Stimulated activated CD4-positive, alpha-beta T cell treated with anti-CD3 and anti-CD28 coated beads, TNF-alpha, amount 100 ng/mL, for 1 hour (primary cell): ENCODE data around the gene HIC1.

Source experiments
- DNase-seq, 3 donors: peaks; one replicate each; pipeline ENCODE4 v3.0.0-alpha.2; 2020; ENCODE audit warnings: low read depth in 3 of 3, low spot score in 1 of 3

The HIC1 gene

DNA sequence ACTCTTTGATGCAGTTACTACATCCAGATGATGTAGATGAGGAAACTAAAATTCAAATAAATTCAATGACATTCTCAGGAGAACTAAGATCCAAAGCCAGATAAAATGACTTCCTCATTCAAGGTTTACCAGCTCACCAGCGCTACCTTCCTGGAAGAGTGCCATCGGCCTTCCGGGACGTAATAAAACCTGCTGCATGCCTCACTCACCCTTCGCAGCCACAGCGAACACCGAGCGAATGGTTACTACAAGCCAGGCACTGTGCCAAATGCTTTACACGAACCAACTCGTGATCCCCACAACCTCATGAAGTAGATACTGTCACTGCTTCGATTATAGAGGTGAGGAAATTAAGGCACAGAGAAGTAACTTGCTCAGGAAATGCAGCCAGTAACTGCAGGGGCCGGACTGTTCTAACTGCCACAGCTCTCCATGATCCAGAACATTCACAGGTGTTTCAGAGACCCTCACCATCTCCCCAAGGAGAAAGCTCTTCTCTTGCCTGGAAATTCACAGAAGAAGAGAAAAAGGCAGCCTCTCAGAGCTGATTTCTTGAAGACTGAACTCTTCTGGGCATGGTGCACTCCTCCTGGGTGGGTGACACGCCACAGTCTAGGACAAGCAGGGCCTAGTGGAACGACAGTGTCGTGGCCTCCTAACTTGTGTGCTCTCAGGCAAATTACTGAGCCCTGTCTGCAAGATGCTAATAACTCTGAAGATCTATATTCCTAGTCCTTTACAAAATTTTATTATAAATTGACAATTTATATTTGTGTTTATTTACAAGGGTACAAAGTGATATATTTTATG lies 46.8 kb downstream of the HIC1 start:
- DNase-seq: no peak

DNA sequence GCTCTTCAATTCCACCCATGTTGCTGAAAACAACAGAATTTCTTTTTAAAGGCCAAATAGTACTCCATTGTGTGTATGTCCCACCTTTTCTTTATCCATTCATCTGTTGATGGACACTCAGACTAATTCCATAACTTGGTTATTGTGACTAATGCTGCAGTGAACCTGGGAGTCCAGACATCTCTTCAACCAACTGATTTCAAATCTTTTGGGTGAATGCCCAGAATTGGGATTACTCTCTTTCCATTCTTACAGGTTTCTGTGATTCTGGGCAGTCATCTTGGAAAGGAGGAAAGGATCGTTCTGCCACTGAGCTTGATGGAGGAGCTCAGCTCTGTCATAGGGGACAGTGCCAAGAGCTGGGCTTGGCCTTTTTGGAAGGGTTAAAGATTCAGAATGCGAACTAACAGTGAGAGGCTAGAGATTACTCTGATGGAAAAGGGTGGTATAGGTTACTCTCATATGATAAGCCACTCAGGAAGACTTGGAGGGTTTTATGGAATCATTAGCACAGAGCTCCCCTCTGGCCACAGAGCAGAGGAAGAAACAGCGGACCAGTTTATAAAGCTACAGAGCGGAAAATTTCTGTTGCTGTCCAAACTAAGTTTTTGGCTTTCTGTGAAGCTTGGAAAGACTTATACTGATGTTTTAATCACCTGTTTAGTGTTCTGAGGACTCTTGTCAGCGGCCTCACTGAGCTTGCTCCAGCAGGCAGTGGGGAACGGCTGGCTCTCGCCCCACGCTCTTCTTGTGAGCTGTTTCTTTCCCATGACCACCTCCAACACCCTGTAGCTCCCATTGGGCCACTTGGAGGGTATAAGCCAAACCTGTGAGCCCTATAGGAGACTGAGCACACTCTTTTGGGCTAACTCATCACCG lies 48.3 kb downstream of the HIC1 start:
- DNase-seq: no peak

DNA sequence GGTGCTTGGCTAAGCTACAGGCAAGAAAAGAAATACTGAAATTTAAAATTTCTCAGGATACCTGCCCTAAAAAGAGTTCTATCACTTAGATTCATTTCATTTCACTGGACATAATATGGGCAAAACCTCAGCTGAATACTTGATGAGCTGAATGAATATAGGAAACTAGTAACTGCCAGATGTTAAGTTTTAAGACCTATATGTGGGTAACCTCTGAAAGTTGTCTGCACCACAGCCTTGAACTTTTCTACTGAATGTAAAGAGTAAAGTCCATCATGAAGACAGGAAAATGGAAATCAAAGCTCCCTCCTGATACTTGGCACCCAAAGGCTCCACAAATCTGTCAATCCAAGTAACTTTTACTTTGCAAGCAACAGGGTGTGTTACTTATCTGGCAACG lies 50.8 kb downstream of the HIC1 start:
- no peak for DNase-seq

DNA sequence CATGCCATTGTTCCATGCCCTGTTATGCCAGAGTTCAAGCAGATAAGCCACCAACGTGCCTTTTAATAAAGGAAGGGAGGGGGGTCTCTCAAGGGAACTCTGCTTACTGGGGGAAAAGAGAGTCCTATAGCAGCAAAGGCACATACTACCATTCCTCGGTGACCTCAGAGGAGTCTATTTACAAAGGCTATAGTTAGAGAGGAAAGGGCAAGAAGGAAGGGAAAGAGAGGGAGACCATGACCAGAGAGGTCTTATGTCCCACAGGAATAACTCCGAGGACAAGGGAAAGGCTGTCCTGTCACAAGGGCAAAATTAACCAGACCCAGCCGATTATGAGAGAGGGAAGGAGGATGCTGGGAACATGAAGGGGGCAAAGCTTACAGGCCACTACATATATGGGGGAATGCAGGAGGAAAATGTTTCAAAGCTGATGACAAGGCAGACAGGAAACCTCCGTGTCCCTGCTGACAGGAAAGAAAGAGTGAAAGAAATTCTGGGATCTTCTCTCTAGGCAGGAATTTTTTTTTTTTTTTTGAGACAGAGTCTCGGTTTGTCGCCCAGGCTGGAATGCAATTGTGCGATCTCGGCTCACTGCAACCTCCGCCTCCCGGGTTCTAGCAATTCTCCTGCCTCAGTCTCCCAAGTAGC lies 51.5 kb downstream of the HIC1 start:
- DNase-seq: no peak

DNA sequence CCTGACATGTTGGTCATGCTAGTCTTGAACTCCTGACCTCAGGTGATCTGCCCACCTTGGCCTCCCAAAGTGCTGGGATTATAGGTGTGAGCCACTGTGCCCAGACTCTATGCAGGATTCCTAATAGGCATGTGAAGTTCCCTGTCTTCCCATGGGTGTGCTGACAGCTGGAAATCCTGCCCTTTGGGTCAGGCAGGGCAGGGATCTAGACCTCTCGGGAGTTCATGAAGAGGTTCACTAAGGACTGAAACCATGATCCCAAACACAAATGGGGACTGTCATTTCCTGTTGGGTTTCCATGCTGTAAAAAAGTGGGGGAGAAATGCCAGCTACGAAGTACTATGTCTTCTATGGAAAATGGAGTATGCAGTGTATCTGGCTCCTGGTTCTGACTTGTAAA lies 52.1 kb downstream of the HIC1 start:
- DNase-seq: no peak

DNA sequence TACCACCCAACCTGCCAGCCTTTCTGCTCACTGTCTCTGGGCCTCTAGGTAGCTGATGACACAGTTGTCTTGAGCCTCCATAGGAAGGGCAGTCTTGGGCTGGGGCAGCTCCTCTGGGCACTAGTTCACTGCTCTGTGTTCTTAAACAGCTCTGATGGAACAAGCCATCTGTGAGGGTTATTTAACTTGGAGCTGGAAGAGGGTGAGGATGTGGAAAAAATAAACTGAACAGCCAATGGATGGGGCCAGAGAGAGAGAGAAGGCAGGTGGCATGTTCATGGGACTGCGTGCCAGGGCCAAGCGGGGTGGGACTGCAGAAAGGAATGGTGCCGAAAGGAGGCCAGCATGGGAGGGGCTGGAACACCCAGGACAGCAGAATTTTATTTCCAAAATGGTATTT lies 52.6 kb downstream of the HIC1 start:
- DNase-seq: no peak

DNA sequence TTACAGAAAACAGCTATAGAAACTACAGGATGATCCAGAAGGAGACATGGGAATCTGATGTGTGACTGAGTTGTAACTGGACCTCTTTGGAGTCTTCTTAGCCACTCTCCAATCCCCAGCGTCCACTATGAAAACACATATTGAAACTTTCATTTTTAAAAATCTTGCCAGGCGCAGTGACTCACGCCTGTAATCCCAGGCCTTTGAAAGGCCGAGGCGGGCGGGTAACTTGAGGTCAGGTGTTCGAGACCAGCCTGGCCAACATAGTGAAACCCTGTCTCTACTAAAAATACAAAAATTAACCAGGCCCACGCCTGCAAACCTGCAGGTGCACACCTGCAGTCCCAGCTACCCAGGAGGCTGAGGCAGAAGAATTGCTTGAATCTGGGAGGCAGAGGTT lies 53.3 kb downstream of the HIC1 start:
- DNase-seq: no peak

DNA sequence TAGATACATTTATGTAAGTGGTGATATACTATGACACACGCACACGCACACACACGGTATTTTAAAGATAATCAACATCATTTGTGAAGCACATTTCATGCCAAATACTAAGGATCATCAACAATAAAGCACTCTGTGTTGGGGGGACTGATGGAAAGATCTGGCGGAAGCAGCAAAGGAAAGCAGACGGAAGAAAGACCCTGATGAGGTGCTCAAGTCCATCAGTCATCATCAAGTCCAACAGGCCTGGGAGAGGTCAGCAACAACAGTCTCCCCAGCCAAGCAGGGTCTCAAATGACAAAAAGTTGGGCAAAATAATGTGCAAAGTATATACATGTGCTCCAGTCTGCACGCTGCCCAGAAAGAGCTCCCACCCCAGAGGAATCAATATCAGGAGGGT lies 55.5 kb downstream of the HIC1 start:
- DNase-seq: no peak

DNA sequence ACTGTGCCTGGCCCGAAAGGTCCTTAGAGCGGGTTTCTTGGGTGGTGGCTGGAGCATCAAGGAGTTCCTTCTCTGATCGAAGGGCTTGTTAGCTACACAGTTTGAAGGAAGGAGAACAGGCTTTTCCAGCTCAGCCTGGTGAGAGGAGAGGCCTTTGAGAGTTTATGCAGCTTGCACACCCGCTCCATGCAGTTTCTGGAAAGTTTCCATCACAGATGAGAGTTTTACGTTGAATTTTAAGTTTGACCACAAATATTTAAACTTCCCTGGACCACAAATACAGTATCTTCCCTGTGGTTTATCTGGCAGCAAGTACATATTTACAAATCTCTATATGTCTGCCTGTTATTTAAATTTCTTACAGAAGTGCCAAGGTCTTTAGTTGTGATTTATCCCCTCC lies 56.8 kb downstream of the HIC1 start:
- no peak for DNase-seq
